ENCODE measurements around the gene L1TD1.
"Not testable (repeated sequence)": the region's sequence is repeated elsewhere in the genome, so short reads cannot be mapped to it uniquely, and the experiment has no call there.

The L1TD1 gene

DNA sequence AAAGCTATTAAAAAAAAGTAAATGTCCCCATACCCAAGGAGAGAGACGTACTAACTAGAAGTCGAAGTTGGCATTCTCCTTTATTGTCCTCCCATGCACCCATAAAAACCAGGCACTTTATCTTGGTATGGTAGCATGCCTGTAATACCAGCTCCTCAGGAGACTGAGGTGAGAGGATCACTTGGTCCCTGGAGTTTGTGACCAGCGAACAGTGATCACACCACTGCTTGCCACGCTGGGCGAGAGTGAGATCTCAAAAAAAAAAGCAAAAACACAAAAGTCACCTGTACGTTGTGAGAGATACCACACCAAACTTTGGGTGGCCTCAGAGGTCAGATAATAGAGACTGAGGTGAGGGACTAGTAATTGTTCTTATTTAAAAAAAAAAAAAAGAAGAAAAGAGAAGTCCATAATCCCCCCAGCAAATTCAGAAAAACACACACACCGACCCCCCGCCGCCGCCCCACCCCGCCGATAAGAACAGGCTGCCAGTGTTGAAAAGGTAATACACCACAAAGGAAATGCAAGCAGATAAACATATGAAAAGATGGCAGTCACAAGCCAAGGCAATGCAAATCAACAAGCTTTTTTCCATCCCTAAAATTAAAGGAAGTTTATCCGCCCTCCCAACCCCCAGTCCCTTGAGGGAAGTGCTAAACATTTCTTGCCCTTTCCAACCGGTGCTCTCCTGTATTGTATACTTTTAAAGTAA, 3.6 kb downstream of the L1TD1 start:
- no peak for DNase-seq

DNA sequence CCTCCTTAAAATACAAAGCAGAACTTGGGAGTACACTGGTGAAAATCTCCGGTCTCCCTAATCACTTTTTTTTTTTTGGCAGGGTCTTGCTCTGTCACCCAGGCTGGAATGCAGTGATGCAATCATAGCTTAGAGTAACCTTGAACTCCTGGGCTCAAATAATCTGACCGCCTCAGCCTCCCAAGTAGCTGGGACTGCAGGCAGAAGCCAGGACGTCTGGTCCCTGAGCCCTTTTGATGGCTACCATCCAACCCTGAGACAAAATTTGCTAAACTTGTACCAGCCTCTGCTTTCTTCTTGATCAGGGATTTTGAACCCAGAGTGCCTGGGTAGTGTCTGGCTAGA, 4.1 kb downstream of the L1TD1 start:
- no peak for DNase-seq

DNA sequence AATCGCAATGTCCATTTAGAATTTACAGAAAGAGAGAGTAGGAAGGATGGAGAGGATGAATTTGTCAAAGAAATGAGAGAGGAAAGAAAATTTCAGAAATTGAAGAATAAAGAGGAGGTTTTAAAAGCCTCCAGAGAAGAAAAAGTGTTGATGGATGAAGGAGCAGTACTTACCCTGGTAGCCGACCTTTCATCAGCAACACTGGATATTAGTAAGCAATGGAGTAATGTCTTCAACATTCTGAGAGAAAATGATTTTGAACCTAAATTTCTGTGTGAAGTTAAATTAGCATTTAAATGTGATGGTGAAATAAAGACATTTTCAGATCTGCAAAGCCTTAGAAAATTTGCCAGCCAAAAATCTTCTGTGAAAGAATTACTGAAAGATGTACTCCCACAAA, 12.5 kb downstream of the L1TD1 start:
- DNase-seq: no peak

DNA sequence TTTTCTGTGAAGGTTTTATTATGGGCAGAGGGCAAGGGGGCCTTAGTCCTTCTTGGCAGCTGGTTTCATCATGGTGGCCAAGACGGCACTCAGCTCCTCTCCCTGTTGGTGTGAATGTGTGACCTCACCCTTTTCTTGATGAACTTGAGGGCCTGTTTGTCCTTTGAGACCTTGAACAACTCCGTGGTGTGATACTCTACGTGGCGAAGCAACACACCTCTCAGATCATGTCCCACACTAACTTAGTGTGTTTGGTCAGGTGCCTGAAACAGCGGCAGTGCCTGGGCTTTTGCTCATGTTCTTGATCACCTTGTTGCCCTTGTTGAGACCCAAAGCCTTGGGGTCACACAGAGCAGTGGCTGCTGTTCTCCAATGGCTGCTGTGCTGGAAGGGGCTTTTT, 13.4 kb downstream of the L1TD1 start:
- DNase-seq: no peak

DNA sequence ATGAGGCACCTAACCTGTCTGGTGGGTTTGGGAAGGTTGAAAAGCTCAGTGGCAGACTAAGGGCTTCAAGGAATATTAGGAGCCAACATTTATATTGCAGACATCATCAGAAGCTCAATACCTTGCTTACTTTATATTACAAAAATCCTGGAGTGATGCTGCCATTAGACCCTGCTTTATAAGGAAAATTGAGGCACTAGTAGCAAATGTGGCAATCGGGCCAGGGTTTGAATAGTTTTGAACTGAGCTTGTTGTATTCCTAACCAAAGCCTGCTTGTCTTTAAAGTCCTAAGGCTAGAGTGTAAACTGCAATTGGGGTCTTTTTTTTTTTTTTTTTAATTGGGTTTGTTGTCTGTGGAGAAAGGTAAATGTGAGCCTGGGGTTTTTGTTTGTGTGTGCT, 14.3 kb downstream of the L1TD1 start:
- no peak for DNase-seq

DNA sequence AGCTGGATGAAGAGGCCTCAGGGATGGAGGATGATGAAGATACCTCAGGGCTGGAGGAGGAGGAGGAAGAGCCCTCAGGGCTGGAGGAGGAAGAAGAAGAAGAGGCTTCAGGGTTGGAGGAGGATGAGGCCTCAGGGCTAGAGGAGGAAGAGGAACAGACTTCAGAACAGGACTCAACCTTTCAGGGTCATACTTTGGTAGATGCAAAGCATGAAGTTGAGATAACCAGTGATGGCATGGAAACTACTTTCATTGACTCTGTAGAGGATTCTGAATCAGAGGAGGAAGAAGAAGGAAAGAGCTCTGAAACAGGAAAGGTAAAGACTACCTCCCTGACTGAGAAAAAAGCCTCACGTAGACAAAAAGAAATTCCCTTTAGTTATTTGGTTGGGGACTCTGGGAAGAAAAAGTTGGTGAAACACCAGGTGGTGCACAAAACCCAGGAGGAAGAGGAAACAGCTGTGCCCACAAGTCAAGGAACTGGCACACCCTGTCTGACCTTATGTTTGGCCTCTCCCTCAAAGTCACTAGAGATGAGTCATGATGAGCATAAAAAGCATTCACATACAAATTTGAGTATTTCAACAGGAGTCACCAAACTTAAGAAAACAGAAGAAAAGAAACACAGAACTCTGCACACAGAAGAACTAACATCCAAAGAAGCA, 15.4 kb downstream of the L1TD1 start:
- DNase-seq: no peak

DNA sequence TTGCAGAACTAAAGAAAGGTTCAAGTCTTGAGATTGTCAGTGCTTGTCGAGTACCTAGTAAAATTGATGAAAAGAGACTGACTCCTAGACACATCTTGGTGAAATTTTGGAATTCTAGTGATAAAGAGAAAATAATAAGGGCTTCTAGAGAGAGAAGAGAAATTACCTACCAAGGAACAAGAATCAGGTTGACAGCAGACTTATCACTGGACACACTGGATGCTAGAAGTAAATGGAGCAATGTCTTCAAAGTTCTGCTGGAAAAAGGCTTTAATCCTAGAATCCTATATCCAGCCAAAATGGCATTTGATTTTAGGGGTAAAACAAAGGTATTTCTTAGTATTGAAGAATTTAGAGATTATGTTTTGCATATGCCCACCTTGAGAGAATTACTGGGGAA, 16.3 kb downstream of the L1TD1 start:
- no peak for DNase-seq

DNA sequence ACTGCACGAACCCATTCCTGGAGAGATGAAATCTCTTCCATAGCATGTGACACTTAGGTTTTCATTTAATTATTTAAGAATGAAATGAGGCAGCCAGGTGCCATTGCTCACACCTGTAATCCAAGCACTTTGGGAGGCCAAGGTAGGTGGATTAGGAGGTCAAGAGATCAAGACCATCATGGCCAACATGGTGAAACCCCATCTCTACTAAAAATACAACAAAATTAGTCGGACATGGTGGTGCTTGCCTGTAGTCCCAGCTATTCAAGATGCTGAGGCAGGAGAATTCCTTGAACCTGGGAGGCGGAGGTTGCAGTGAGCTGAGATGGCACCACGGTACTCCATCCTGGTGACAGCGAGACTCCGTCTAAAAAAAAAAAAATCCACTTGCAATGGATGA, 17.8 kb downstream of the L1TD1 start:
- no peak for DNase-seq

DNA sequence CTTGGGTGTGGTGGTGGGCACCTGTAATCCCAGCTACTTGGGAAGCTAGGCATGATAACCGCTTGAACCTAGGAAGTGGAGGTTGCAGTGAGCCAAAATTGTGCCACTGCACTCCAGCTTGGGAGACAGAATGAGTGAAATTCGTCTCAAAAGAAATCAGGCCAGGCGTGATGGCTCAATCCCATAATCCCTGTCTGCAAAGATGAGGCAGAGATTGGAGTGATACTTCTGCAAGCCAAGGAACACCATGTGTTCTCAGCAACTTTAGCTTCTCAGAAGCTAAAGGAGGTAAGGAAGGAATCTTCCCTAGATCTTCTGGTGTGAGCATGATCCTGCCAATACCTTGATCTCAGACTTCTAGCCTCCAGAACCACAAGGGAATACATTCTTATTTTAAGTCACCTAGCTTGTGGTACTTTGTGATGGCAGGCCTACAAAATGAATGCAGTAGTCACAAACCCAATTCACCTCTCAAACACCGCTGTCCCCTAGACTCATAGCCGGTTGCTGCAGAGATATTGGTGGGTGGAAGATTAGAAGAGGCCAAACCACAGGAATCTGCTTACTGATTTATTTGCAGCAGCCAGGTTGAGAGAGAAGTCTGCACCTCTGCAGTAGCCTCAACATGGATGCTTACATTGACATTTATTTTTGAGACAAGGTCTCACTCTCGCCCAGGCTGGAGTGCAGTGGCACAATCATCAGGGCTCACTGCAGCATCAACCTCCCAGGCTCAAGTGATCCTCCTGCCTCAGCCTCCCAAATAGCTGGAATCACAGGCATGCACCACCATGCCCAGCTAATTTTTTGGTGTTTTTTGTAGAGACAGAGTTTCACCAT, 18.6 kb downstream of the L1TD1 start:
- no peak for DNase-seq

DNA sequence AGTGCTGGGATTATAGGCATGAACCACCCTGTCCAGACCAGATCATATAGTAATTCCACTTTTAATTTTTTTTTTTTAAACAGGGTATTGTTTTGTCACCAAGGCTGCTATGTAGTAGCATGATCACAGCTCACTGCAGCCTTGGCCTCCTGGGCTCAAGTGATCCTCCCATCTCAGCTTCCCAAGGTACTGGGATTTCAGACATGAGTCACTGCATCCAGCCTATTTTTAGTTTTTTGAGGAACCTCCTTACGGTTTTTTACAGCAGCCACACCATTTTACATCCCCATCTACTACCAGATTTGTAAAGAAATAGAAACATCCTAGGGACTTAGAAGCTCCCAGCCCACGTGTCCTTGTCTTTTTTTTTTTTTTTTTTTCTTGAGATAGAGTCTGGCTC, 24.0 kb downstream of the L1TD1 start:
- DNase-seq: no peak

DNA sequence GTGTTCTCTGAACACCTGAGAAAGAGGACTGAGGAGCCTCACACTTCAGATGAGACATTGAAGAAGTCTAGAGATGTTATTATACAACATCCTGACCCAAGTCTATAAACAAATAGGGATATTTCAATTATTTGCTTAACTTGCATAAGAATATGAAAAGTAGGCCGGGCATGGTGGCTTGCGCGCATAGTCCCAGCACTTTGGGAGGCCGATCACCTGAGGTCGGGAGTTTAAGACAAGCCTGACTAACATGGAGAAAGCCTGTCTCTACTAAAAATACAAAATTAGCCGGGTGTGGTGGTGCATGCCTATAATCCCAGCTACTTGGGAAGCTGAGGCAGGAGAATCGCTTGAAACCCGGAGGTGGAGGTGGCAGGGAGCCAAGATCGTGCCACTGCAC, 25.8 kb downstream of the L1TD1 start:
- DNase-seq: not testable (repeated sequence)

DNA sequence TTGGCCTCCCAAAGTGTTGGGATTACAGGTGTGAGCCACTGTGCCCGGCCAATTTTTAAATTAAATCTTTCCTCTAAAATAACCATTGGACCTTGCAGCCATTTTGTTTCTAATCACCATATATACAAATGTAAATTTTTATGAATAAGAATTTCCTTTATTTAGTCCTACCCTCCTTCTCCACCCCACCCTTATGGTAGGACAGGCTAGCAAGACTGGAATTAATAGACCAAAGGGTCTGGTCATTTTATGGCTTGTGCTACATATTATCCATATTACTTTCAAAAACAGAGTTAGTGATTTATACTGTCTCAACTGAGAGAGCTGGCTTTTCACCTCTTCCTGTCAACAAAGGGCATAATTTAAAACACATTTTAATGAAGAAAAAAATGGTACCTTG, 26.5 kb downstream of the L1TD1 start:
- DNase-seq: no peak

DNA sequence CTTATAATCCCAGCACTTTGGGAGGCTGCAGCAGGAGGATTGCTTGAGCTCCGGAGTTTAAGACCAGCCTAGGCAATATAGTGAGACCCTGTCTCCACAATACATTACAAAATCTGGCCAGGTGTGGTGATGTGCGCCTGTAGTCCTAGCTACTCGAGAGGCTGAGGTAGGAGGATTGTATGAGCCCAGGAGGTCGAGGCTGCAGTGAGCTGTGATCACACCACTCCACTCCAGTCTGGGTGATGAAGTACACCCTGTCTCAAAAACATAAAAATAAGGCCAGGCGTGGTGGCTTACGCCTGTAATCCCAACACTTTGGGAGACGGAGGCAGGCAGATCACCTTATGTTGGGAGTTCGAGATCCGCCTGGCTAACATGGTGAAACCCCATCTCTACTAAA, 27.7 kb downstream of the L1TD1 start:
- no peak for DNase-seq

DNA sequence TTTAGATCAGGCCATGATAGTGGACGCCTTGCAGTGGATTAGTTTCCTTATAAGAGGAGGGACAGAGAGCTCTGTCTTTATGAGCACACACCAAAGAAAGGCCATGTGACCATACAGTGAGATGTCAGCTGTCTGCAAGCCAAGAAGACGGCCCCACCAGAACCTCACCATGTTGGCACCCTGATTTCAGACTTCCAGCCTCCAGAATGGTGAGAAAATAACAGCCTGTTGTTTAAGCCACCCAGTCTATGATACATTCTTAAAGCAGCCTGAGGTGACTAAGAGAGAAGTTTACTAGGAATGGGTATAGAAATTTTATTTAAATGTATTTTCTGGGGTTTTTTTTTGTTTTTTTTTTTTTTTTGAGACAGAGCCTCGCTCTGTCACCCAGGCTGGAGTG, 29.5 kb downstream of the L1TD1 start:
- no peak for DNase-seq

DNA sequence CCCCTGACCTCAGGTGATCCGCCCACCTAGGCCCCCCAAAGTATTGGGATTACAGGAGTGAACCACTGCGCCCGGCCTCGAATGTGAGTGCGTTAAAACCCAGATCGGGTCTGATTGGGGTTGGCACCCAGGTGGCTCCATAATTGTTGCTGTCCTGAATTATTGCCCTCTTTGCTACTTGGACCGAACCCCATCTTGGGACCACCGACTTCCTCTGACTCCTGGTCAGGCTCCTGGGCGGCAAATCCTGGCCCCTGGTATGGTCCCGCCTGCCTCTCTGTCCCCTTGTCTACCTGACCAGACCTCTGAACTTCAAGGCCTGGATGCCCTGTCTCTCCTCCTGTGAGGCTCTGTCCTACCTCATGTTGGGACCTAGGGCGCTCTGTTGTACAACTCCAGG, 32.8 kb downstream of the L1TD1 start:
- no peak for DNase-seq

DNA sequence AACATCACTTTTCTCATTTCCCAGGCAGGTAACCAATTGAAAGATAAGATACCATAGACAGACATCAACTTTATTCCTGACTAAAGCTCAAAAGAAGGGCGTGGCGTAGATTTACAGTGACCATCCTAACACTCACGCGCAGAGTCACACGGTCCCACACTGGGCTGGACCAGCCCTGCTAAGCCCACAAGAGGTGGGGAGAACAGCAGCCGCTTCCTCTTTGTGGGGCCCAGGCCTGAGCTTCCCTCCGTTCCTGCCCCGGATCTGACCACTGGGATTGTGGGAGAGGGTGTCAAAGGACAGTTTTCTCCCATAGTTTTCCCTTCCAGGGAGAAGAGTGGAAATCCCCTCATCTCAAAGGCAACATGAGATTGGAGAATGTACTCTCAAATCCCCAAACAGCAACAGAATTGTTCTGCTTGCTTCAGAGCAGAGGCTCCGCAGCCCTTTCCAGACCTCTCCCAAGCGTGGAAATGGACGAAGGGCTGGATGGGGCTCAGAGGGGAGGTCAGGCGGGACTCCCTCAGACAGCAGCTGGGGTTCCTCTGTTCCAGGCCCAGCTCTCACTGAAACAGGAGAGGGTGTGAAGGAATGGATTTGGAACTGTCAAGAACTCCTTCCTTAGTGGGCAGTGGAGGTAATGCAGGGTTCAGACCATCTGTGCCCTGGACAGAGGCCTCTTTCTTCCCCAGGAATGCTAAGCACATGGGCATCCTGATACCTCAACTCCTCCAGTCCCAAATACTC, 33.7 kb downstream of the L1TD1 start:
- DNase-seq: no peak

DNA sequence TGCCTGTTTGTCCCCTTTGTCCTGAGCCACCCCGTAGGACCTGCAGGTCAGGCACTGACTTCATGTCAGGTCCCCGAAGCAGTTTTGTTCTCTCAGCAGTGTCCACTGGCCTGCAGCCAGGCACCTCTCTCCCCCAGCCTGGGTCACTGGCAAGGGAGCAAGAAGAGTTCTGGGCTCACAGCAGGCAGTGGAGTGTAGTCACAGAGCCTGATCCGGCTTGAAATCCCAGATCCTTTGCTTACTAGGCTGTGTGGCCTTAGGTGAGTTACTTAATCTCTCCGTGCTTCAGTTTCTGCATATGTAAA, 34.2 kb downstream of the L1TD1 start:
- DNase-seq: no peak

DNA sequence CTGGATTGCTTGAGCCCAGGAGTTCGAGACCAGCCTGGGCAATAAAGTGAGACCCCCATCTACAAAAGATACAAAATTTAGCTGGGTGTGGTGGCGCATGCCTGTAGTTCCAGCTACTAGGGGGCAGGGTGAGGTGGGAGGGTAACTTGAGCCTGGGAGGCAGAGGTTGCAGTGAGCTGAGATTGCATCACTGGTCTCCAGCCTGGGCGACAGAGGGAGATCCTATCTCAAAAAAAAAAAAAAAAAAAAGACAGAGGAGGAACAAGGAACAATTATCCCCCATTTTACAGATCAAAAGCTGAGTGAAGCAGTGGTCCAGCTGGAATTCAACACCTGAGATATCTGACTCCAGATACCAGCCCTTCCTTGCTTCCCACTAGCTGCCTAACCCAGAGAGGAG, 34.8 kb downstream of the L1TD1 start:
- no peak for DNase-seq

DNA sequence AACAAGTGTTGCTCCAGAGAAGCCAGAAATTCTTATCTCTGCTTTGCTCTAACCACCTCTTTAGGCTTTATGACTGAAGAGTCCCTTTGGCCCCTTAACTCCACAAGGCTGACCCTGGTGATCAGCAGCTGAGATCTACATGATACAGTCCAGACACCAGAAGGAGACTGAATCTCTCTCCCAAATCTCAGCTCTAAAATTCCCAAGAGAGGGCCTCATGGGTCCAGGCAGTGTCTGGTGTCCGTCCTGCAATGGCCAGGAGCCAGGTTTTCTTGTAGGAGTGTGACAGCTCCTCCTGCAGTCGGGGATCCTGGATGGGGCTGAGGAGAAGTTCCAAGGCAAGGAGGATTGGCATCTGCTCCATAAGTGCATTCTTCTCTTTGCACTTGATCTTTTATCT, 35.3 kb downstream of the L1TD1 start:
- DNase-seq: no peak

DNA sequence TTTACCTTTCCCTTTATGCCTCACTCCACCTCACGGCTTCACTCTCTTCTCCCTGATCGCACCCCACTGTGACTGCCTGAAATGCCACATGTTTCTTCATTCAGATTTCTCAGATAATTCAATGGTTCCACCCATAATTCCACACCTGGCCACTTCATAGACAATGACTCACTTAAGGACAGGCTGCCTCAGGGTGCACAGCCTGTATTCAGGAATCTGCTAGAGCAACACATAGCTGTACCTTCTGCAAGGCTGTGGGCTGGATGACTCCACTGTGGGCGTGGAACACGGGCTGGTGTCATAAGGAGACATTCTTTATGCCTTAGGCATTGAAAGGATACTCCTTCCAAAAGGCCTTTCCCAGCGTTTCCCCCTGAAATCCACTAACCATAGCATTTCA, 36.1 kb downstream of the L1TD1 start:
- DNase-seq: peak in 1 of 3 experiments; percentile 28

DNA sequence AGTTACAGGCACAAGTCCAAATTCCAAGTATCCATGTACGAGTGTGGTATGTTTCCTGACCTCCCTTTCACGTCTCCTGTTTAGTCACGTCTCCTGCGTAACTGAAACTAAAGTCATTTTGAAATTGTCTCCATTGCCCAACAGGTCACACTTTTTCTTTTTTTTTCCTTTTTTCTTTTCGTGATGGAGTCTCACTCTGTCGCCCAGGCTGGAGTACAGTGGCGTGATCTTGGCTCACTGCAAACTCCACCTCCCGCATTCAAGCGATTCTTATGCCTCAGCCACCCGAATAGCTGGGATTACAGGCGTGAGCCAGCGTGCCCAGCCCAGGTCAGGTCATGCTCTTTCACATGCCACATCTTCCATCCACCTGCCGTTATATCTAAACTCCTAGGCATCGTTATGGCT, 38.2 kb downstream of the L1TD1 start:
- no peak for DNase-seq

DNA sequence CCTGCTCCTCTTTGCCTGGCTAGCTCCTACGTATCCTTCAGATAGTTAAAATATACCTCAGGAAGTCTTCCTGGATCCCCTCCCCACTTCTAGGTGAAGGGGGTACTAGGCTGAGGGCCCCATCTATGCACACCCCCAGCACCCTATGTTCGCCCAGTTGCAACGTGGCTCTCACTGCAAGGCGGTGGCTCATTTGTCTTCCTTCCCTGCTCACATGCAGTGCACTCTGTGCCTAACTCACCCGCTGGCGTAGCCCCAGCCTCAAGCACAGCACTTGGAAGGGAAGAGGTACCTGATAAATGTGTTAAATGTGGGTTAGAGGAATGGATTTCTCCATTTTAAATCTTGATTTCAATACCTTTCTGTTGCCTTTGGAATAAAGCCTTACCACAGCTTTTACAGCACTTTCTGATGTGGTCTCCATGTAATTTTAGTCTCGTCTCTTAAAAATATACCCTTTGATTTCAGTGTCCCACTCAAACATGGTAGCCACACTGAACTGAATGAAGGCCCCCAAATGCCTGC, 39.3 kb downstream of the L1TD1 start:
- DNase-seq: no peak

DNA sequence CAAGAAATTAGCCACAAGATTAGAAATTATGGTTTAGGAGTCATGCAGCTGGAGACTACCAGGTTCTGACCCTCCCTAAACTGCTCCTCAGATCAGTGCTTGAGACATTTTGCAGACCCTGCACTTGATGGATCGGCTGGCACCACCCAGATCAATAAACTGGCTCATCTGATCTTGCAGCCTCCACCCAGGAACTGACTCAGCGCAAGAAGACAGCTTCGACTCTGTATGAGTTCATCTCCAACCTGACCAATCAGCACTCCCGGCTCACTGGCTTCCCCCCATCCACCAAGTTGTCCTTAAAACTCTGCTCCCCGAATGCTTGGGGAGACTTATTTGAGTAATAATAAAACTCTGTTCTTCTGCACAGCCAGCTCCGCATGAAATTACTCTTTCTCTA, 40.0 kb downstream of the L1TD1 start:
- DNase-seq: no peak

Data from NCI-H1417 (cell line).